RWPE2 (cell line): Measurements from ENCODE around the gene BMI1.

Experiments used
- ATAC-seq: fragments of 200-7000 bp; cut with Tn5 transposase; 3 replicates; pipeline ENCODE4 v1.9.1; 2021; ENCODE audit warnings: low read depth
- DNase-seq: peaks from one replicate; pipeline ENCODE4 v3.0.0-alpha.2; 2020; ENCODE audit warnings: low spot score
- H3K27ac ChIP-seq: fragments of 450-650 bp; 2 replicates; pipeline ENCODE4 v1.5.1; 2017; ENCODE audit warnings: mild to moderate bottlenecking; ENCODE audit not compliant: poor library complexity, severe bottlenecking
- H3K27me3 ChIP-seq: fragments of 250-450 bp; sonication (Bioruptor Pico); 2 replicates; pipeline ENCODE4 v1.5.1; 2021; ENCODE audit warnings: mild to moderate bottlenecking, moderate library complexity; ENCODE audit not compliant: insufficient read depth, poor library complexity, severe bottlenecking
- H3K36me3 ChIP-seq: fragments of 250-450 bp; sonication (Bioruptor Pico); 2 replicates; pipeline ENCODE4 v1.5.1; 2020; ENCODE audit warnings: low read depth, mild to moderate bottlenecking, moderate library complexity
- H3K4me1 ChIP-seq: fragments of 250-450 bp; sonication (Bioruptor Pico); 2 replicates; pipeline ENCODE4 v1.5.1; 2021; ENCODE audit warnings: mild to moderate bottlenecking, moderate library complexity; ENCODE audit not compliant: insufficient read depth, poor library complexity, severe bottlenecking
- H3K4me3 ChIP-seq: fragments of 250-450 bp; sonication (Bioruptor Pico); 2 replicates; pipeline ENCODE4 v1.5.1; 2021; ENCODE audit warnings: mild to moderate bottlenecking, moderate library complexity; ENCODE audit not compliant: severe bottlenecking
- H3K9me3 ChIP-seq: fragments of 250-450 bp; sonication (Bioruptor Pico); 2 replicates; pipeline ENCODE4 v1.5.1; 2021; ENCODE audit warnings: mild to moderate bottlenecking, moderate library complexity; ENCODE audit not compliant: severe bottlenecking
- TF ChIP-seq, protein P1 (sequence below): fragments of 450-650 bp; IDR thresholded peaks from one replicate; pipeline ENCODE4 v1.5.1; 2017; ENCODE audit warnings: mild to moderate bottlenecking, moderate library complexity; ENCODE audit not compliant: poor library complexity, severe bottlenecking

The BMI1 gene

DNA sequence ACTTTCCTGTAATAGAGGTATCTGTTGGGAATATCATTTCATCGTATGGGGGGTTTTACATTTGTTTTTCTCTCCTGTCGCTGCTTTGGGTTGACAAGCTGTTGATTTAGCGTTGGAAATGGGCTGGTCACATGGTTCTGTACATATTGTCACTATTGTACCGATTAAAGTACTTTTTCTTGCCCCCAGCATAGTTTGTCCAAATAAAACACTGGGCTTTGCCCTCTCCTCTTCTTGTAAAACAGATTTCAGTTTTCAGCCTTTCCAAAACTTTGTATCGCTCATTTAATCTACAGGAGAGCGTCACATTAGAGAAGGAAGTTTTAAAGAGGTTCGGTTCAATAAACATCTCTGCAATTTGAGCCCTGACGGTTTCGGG is 4.0 kb downstream of the BMI1 start:
- ATAC-seq = no peak
- H3K27ac ChIP-seq = no peak overlapping the region
- H3K4me3 ChIP-seq = peak overlapping the region; percentile 53

DNA sequence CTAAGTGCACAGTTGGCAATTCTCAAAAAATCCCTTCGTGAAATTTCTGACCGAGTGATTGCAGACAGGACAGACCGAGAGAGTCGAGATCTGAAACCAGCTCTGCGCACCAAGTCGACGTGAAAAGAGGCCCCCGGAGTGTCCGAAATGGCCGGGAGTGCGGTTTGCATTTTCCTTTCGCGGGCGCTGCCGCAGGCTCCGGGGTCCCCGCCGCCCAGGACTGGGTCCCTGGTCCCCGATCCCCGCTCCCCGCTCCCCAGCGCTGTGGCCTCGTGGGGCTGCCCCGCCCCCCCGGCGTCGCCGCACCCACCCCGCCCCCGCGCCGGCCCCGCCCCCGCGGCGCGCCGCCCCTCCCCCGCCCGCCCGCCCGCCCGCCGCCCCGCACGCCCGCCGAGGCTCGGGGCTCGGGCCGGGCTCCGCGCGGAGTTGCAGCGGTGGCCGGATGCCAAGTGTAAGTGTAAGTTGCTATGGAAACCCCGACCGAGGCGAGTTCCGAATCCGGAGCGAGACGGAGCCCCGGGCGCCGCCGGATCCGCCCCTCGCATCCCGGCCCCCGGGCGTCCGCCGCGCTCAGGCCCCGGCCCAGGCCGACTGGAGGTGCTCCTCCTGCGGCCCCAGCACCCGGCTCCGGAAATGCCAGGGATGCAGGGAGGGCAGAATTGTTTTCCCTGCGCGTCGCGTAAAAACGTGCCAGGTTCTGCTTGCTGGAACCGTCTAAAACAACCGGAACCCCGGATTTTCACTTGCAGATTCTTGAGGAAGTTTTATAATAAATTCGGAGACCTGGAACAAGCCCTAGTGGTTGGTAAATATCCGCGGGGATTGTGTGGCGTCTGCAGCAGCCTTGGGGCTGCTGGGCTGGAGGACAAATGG is 4.6 kb downstream of the BMI1 start:
- DNase-seq = peak; percentile 68
- no peaks in the 10 kb centered on the region for H3K9me3 ChIP-seq
- H3K27ac ChIP-seq = peak overlapping the region; percentile 13
- H3K36me3 ChIP-seq = peaks cover 44% of the 10 kb centered on the region
- peaks cover 33% of the 10 kb centered on the region for H3K27me3 ChIP-seq
- TF ChIP-seq, protein P1, sequence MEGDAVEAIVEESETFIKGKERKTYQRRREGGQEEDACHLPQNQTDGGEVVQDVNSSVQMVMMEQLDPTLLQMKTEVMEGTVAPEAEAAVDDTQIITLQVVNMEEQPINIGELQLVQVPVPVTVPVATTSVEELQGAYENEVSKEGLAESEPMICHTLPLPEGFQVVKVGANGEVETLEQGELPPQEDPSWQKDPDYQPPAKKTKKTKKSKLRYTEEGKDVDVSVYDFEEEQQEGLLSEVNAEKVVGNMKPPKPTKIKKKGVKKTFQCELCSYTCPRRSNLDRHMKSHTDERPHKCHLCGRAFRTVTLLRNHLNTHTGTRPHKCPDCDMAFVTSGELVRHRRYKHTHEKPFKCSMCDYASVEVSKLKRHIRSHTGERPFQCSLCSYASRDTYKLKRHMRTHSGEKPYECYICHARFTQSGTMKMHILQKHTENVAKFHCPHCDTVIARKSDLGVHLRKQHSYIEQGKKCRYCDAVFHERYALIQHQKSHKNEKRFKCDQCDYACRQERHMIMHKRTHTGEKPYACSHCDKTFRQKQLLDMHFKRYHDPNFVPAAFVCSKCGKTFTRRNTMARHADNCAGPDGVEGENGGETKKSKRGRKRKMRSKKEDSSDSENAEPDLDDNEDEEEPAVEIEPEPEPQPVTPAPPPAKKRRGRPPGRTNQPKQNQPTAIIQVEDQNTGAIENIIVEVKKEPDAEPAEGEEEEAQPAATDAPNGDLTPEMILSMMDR = no peak
- peak overlapping the region; percentile 53 for H3K4me3 ChIP-seq
- H3K4me1 ChIP-seq = peaks cover 12% of the 10 kb centered on the region
- peak; percentile 82 for ATAC-seq

More for the DNA sequence above, 4.0 kb downstream of the BMI1 start:
- Histone ChIP-seq H3K36me3 (peaks cover 37% of the 10 kb centered on the region), H3K27me3 (peaks cover 33% of the 10 kb centered on the region), H3K4me1 (peaks cover 12% of the 10 kb centered on the region), H3K9me3 (no peaks in the 10 kb centered on the region)
- DNase-seq = no peak
- TF ChIP-seq, protein P1 = no peak

DNA sequence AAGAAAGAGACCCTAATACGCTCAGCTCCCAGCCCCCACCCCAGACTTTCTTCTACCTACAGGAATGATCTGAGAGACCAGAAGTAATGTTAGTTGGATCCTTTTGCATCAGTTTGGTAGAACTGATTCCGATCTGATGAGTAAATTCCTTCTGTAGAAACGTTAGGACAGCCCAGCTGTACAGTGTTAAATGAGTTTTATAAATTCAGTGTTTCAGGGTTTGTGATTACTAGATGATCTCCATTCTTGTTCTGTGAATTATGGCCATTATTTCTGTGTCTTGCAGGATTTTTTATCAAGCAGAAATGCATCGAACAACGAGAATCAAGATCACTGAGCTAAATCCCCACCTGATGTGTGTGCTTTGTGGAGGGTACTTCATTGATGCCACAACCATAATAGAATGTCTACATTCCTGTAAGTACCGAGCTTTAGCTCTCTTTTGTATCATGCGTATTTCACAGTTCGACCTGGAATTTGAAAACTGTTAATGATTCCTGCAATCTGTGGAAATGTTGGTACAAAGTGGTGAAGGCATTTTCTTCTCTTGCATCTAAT is 5.3 kb downstream of the BMI1 start:
- peak overlapping the region; percentile 53 for H3K4me3 ChIP-seq
- peak overlapping the region; percentile 13 for H3K27ac ChIP-seq
- H3K36me3 ChIP-seq = peaks cover 49% of the 10 kb centered on the region
- ATAC-seq = peak; percentile 4; the same call in 1 of the 3 replicates
- H3K9me3 ChIP-seq = no peaks in the 10 kb centered on the region
- TF ChIP-seq, protein P1 = no peak
- DNase-seq = no peak
- H3K4me1 ChIP-seq = peaks cover 12% of the 10 kb centered on the region
- peaks cover 33% of the 10 kb centered on the region for H3K27me3 ChIP-seq

DNA sequence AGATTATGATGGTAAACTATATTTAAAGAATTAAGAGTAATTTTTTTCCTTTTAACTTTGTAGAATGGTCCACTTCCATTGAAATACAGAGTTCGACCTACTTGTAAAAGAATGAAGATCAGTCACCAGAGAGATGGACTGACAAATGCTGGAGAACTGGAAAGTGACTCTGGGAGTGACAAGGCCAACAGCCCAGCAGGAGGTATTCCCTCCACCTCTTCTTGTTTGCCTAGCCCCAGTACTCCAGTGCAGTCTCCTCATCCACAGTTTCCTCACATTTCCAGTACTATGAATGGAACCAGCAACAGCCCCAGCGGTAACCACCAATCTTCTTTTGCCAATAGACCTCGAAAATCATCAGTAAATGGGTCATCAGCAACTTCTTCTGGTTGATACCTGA is 8.3 kb downstream of the BMI1 start:
- DNase-seq (no peak), ATAC-seq (no peak)
- Histone ChIP-seq H3K4me3 (no peak overlapping the region), H3K9me3 (peaks cover 3% of the 10 kb centered on the region), H3K36me3 (peaks cover 49% of the 10 kb centered on the region), H3K27me3 (peaks cover 16% of the 10 kb centered on the region), H3K27ac (no peak overlapping the region), H3K4me1 (peaks cover 12% of the 10 kb centered on the region)
- TF ChIP-seq, protein P1 = no peak
